ENCODE data around the gene CEP20. TPM values are rescaled to one million over a fixed set of nuclear protein-coding genes. Genes with fewer than 3 reads are reported as not detected.
"Not testable (repeated sequence)": the region's sequence is repeated elsewhere in the genome, so short reads cannot be mapped to it uniquely, and the experiment has no call there.

The CEP20 gene
- 53.8 and 85.1 TPM in 2 replicates for total RNA-seq (2014; rRNA removed; shearing (Covaris generic))

DNA sequence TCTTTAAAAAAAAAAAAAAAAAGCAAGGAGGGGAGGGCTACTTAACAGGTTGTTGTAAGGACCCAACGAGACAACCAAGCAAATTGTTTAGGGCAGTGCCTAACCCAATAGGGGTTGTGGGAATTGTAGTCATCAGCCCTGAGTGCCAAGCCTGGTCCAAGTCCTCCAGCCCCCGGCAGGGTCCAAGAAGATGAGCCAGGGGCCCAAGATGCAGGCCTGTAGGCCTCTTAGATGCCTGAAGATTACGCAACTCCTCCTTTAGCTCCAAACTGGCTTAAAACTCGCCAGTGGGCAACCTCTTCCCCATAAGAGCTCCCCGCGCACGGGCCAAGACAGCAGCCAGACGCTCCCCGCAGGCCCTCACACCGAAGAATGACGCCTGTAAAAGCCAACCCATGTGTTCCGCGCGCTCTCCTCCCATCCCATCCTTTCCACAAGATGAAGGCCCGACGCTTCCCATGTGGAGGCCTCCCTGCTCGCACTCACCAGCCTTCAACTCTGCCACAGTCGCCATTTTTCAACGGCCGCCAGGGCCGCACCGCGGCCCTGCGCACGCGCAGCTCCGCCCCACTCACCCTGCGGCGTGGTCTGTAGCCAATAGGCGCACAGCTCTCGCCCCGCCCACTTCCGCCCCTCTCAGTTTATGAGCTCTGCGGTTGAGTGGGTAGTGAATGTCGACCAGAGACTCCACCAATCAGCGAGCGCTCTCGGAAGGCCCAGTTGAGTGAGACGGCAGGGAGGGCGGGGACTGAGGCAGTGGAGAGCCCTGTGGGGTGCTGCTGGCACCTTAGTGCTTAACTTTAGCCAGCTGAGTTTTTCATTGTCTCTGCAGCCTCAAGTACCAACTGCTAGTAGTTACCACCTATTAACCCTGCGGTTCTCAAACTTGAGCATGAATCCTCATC is at the start of gene CEP20:
Gene CEP20, minus strand, starts transcription at position 532 of the 905 bp plus-strand sequence. Its CDS starts 18 bp downstream, at position 514.
- peak; percentile 100 for DNase-seq (ENCODE audit: low spot score)
- in situ Hi-C loops (cut with HindIII; ENCODE audit: low sequenced_read_pairs) = loop anchor here (25.0 kb wide), 1 partner anchor 99 kb away; no protein-coding TSS in a partner anchor

GRCh38 chr16:15936809-15937208 is 48.4 kb upstream of the CEP20 start:
- in situ Hi-C loops (cut with HindIII; ENCODE audit: low sequenced_read_pairs) = not testable (repeated sequence)

DNA sequence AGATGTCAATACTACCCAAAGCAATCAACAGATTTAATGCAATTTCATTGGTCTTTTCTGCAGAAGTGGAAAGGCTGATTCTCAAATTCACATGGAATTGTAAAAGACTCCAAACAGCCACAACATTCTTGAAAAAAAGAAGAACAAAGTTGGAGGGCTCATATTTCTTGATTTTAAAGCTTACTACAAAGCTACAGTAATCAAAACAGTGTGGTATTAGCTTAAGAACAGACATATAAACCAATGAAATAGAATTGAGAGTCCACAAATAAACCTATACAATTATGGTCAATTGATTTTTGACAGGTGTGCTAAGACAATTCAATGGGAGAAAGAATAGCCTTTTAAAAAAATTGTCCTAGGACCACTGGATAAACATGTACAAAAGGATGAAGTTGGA is 46.6 kb upstream of the CEP20 start:
- in situ Hi-C loops (cut with HindIII; ENCODE audit: low sequenced_read_pairs) = no loop called here
- DNase-seq (ENCODE audit: low spot score) = no peak

More at GRCh38 chr16:15936809-15937208, 48.4 kb upstream of the CEP20 start:
- not testable (repeated sequence) for DNase-seq (ENCODE audit: low spot score)

GRCh38 chr16:15933781-15934180 is 45.4 kb upstream of the CEP20 start:
- in situ Hi-C loops (cut with HindIII; ENCODE audit: low sequenced_read_pairs) = no loop called here
- no peak for DNase-seq (ENCODE audit: low spot score)

DNA sequence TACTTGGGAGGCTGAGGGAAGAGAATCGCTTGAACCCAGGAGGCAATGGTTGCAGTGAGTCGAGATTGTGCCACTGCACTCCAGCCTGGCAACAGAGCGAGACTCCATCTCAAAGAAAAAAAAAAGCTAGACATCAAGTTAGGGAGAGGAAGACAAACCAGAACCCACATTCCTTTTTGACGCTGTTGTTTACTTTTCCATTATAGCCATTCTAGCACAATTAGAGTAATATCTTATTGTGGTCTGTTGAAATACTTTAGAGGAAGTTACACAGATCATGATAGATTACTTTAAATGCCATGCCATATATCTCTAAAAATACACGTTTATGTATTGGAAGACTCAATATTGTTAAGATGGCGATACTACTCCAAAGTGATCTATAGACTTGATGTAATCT is 44.5 kb upstream of the CEP20 start:
- in situ Hi-C loops (cut with HindIII; ENCODE audit: low sequenced_read_pairs) = no loop called here

DNA sequence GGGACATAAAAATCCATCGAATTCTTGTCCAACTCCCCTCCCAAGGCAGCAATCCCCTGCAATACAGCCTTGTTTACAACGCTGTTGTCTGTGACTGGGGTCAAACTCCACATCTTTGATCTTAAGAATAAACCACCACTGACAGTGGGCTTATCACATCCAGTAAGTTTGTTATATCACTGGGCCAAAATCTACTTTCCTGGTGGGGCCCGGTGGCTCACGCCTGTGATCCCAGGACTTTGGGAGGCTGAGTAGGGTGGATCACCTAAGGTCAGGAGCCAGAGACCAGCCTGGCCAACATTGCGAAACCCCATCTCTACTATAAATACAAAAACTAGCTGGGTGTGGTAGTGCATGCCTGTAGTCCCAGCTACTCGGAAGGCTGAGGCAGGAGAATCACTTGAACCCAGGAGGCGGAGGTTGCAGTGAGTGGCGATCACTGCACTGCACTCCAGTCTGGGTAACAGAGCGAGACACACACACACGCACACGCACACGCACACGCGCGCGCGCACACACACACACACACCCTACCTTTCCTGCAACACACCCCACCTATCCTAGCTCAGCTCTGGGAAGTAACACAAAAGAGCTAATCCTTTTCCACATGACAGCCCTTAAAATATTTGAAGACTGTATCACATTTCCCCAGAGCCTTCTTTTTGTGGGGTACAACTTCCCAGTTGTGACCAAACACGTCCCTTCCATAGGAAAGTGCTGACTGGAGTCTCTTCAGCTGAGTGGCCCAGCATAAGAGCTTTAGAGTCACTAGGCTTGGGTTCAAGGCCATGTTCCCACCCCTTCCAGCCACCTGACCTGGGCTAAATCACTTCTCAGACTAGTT is 40.1 kb upstream of the CEP20 start:
- DNase-seq (ENCODE audit: low spot score) = no peak
- in situ Hi-C loops (cut with HindIII; ENCODE audit: low sequenced_read_pairs) = no loop called here

More for the DNA sequence above, 44.5 kb upstream of the CEP20 start:
- DNase-seq (ENCODE audit: low spot score) = no peak

GRCh38 chr16:15925631-15926030 is 37.2 kb upstream of the CEP20 start:
- in situ Hi-C loops (cut with HindIII; ENCODE audit: low sequenced_read_pairs) = no loop called here
- DNase-seq (ENCODE audit: low spot score) = no peak

DNA sequence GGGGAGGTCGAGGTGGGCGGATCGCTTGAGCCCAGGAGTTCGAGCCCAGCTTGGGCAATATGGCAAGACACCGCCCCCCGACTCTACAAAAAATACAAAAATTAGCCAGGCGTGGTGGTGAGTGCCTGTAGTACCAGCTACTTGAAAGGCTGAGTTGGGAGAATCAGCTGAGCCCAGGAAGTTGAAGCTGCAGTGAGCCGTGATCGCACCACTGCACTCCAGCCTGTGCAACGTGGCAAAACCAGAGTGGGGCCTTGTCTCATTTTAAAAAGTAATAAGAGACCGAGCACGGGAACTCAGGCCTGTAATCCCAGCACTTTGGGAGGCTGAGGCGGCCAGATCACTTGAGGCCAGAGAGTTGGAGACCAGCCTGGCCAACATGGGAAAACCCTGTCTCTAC is 36.6 kb upstream of the CEP20 start:
- in situ Hi-C loops (cut with HindIII; ENCODE audit: low sequenced_read_pairs) = no loop called here
- no peak for DNase-seq (ENCODE audit: low spot score)

GRCh38 chr16:15919331-15919730 is 30.9 kb upstream of the CEP20 start:
- in situ Hi-C loops (cut with HindIII; ENCODE audit: low sequenced_read_pairs) = no loop called here
- DNase-seq (ENCODE audit: low spot score) = no peak

GRCh38 chr16:15918314-15918713 is 29.9 kb upstream of the CEP20 start:
- DNase-seq (ENCODE audit: low spot score); in situ Hi-C loops (cut with HindIII; ENCODE audit: low sequenced_read_pairs): not testable (repeated sequence)

GRCh38 chr16:15916323-15916722 is 27.9 kb upstream of the CEP20 start:
- in situ Hi-C loops (cut with HindIII; ENCODE audit: low sequenced_read_pairs) = no loop called here
- DNase-seq (ENCODE audit: low spot score) = no peak

DNA sequence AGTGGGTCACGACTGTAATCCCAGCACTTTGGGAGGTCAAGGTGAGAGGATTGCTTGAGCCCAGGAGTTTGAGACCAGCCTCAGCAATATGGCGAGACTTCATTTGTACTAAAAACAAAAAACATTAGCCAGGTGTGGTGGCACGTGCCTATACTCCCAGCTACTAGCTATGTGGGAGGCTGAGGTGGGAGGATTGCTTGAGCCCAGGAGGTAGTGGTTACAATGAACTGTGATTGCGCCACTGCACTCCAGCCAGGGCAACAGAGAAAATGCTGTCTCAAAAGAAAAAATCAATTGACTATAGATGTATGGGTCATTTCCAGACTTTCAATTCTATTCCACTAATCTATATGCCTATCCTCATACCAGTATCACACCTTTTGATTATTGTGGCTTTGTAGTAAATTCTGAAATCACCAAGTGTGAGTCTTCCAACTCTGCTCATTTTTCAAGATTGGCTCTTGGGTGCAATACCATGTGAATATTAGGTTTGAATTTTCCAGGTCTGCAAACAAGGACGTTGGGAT is 27.2 kb upstream of the CEP20 start:
- no peak for DNase-seq (ENCODE audit: low spot score)
- in situ Hi-C loops (cut with HindIII; ENCODE audit: low sequenced_read_pairs) = no loop called here

GRCh38 chr16:15913046-15913698 is 24.8 kb upstream of the CEP20 start:
- in situ Hi-C loops (cut with HindIII; ENCODE audit: low sequenced_read_pairs) = no loop called here
- DNase-seq (ENCODE audit: low spot score) = no peak

- no peak for DNase-seq (ENCODE audit: low spot score)
- in situ Hi-C loops (cut with HindIII; ENCODE audit: low sequenced_read_pairs) = no loop called here
These were observed 22.8 kb upstream of the CEP20 start for GRCh38 chr16:15911198-15911597.

- peak; percentile 29 for DNase-seq (ENCODE audit: low spot score)
- in situ Hi-C loops (cut with HindIII; ENCODE audit: low sequenced_read_pairs) = no loop called here
These were observed 19.6 kb upstream of the CEP20 start for GRCh38 chr16:15907863-15908478.

DNA sequence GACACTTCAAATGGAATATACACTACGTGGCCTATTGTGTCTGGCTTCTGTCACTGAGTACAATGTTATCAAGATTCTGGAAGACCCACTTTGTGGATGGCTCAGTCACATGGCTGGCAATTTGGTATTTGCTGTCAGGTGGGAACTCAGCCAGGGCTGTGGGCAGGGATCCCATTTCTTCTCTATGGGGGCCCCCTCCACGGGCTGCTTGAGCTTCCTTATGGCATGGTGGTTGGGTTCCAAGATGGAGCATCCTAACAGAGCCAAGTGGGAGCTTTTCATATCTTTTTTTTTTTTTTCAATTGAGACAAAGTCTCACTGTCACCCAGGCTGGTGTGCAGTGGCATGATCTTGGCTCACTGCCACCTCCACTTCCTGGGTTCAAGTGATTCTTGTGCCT is 18.0 kb upstream of the CEP20 start:
- DNase-seq (ENCODE audit: low spot score) = no peak
- in situ Hi-C loops (cut with HindIII; ENCODE audit: low sequenced_read_pairs) = no loop called here

- in situ Hi-C loops (cut with HindIII; ENCODE audit: low sequenced_read_pairs) = no loop called here
- DNase-seq (ENCODE audit: low spot score) = no peak
These were observed 15.6 kb upstream of the CEP20 start for GRCh38 chr16:15903960-15904359.

- DNase-seq (ENCODE audit: low spot score) = no peak
- in situ Hi-C loops (cut with HindIII; ENCODE audit: low sequenced_read_pairs) = no loop called here
These were observed 12.6 kb upstream of the CEP20 start for GRCh38 chr16:15900901-15901500.
